Glomerular visceral epithelial cell (primary cell): ENCODE data around the gene SNX5.

Experiments used
- DNase-seq: peaks from one replicate; pipeline ENCODE4 v3.0.0-alpha.2; 2016; ENCODE audit errors: extremely low spot score

Gene SNX5

DNA sequence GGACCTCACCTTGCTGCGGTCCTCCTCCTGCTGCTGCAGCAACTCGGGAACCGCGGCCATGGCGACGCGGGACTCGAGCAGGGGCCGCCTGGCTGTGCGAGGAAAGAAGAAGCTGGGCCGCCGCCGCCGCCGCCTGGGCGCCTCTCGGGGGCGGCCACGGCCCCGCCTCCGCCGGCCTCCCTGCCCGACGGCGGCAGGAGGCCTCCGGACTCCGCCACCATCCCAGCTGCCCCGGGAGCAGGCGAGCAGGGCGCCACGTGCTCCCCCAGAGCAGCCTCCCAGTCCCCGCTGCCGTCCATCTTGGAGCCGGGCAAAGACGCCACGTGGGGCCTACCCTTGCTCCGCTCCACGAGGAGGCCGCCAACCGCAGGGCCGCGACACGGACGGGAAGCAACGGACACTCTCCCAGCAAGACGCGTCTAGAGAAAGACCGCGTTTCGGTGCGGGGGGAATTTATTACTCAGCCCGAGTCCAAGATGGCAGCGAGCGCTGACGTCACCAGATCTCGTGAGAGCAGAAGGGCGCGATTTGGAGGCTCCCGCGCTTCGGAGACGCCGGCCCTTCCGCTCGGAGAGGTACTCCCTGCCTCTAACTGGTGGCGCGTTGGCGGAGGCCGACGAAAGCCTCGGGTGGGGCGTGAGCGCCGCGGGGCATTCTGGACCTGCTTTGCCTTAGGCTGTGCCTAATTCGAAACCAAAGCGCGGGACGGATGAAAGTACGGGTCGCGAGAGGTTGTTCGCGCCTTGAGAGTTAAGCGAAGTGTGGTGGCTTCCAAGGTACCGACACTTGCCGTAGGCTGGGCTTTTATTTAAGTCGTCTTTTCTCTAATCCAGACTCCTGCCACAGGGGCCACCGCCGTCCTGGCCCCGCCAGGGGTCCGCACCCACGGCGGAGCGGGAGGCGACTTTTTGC, at the start of gene SNX5, which contains the start of gene MGME1:
SNX5 (minus strand) TSS at position 429 of the 912 bp plus-strand sequence; CDS start at position 60, 369 bp downstream.
MGME1 (plus strand) TSS at position 653 of the 912 bp plus-strand sequence. CDS start 842 bp downstream, outside the sequence.
- peak; percentile 100 for DNase-seq

DNA sequence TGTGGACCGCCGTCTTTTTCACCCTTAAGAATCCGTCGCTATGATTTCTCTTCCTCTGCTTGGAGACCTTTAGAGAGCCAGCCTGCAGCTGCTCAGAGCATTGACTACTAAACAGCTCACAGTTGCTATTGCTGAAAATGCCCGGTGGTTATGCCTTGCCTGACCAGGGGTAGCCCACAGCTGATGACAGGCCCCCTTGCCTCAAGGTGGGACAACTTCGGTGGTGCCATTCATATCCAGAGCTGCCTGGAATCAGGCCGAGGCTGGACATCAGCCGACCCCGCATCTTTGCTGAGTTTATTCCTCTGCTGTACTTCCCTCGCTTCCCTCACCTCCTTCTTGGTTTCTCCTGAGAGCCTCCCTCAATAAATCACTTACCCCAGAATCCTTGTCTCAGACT, 49.5 kb upstream of the SNX5 start:
- no peak for DNase-seq

DNA sequence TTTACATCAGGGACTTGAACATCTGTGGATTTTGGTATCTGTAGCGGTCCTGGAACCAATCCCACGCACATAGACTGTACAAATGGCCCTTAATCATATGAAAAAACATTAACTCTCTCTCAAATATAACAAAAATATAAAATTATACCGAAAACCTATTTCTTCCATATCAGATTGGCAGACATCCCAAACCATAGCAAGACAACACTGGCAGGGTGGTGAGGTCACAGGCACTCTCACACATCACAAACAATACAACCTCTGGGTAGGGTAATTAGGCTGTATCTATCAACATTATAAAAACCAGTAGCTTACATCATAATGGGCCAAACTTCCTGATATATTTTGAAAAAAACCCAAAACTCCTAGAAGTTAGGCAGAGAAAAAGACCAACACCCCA, 48.2 kb upstream of the SNX5 start:
- DNase-seq = no peak

DNA sequence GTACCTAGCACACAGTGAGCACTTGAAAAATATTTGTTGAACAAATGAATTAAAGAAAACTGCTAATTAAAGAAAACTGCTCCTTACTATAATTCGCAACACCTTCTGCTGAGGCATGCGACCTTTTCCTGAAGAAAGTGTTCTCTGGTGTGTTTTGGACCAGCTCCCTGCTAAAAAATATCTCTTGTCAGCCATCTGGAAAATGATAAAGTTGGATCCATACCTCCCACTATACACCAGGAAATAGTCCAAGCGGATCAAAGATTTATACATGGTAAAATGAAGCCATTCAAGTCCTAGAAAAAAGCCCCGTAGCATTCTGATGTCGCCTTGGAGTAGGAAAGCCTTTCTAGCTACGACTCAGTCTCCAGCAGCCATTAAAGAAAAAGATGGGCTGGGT, 45.8 kb upstream of the SNX5 start:
- no peak for DNase-seq

DNA sequence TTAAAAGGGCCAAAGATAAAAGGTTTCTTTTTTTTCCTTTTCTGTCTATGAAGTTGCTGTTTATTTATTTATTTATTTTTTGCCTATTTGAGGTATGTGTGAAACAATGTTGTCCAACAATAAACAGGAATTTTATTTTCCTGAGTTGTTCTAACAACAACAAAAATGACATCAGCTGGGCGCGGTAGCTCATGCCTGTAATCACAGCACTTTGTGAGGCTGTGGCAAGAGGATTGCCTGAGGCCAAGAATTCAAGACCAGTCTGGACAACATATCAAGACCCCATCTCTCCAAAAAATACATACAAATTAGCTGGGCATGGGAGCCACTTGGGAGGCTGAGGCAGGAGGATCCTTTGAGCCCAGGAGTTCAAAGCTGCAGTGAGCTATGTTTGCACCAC, 44.3 kb upstream of the SNX5 start:
- DNase-seq = no peak

DNA sequence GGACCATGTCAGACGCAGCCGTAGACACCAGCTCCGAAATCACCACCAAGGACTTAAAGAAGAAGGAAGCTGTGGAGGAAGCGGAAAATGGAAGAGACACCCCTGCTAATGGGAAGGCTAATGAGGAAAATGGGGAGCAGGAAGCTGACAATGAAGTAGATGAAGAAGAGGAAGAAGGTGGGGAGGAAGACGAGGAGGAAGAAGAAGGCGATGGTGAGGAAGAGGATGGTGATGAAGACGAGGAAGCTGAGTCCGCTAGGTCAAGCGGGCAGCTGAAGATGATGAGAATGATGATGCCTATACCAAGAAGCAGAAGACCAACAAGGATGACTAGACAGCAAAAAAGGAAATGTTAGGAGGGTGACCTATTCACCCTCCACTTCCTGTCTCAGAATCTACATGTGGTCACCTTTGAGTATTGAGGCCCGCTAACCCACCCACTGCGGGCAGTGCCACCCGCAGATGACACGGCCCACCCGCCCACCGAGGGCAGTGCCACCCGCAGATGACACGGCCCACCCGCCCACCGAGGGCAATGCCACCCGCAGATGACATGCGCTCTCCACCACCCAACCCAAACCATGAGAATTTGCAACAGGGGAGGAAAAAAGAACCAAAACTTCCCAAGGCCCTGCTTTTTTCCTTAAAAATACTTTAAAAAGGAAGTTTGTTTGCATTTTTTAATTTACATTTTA, 43.5 kb upstream of the SNX5 start:
- DNase-seq = no peak

DNA sequence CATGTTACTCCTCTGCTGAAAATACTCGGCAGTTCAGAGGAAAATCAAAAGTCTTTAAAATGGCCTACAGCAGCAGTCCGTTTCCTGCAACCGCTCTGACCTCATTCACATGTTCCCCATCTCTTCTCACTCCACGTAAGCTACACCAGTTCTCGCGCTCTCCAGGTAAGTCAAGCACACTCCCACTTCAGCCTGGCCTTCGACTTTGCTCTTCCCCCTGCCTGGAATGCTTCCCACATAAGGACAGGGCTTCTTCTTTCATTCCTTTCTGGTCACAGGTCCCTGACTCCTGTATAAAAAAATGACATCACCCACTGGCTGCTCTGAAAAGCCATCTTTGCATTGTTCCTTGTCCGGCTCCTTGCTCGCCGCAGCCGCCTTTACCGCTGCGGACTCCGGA, 42.9 kb upstream of the SNX5 start:
- no peak for DNase-seq

DNA sequence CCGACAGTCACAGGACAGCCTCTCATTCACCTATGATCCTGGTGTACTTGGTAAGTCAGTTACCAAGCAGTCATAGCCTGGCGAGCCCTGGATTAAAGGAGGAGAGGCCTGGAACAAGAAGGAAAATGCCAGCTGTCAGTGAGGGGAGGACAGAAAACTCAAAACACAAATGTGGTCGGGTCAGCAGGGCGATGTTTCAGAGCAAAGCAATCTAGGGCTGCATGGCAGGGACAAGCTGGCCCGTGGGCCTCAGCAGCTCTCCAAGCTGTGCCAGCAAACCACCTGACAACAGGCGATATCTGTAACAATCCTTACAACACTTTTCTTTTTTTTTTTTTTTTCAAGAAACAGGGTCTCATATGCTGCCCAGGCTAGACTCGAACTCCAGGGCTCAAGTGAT, 40.5 kb upstream of the SNX5 start:
- DNase-seq = no peak

DNA sequence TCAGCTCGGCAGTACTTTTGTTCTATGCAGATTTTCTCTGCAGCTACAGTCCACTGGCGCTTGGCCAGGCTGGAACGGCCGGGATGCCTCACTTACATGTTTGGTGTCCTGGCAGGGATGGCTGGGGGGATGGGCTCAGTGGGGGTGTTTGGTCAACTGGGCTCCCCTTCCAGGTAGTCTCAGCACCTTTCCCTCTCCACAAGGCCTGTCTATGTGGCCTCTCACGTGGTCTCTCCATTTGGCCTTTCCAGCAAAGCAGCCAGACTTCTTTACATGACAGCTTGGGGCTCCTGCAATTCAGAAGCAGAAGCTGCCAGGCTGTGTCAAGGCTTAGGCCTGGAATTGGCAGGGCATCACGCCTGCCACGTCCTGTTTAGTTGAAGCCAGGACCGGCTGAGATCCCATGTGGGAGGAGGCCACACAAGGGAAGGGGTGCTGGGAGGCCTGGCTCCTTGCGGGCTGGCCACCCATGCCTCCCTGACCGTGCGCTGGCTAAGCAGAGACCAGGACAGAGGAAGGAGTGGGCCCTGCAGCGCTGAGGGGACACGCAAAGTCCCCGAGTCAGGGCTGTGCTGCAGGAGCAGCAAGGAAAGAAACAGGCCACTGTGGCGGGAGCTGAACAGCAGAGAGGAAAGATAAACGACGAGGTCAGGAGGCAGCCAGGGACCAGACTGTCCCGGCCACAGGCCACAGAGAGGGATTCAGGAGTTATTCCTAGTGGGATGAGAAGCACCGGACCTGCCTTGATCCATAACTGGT, 39.1 kb upstream of the SNX5 start:
- DNase-seq = no peak

DNA sequence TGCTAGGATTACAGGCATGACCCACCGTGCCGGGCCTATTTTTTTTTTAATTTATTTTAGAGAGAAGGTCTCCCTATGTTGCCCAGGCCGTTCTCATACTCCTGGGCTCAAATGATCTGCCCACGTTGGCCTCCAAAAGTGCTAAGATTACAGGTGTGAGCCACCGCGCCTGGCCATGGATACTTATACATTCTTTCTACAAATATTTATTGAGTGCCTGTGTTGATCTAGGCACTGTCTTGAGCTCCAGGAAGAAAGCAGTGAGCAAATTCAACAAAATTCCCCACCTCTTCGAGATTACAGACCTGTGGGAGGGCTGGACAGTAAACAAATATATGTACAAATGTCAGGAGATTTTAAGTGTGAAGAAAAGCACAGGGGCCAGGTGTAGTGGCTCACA, 38.1 kb upstream of the SNX5 start:
- DNase-seq = no peak

DNA sequence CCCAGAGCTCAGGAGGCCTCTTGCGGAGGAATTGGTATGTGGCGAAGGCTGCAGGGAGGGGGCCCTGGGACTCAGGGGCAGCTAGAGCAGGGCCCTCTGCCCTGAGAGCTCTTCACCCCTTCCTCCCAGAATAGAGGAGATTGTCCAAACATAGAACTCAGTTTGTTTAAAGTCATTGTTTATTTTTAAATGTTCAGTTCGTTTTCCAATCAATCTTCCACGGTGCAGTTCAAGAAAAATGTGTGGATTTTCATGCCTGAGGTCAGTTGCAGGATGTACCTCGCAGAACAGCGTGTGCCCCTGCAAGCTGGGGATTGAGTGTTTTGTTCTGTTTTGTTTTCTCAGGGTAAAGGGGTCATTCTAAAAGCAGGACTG, 37.4 kb upstream of the SNX5 start:
- no peak for DNase-seq

DNA sequence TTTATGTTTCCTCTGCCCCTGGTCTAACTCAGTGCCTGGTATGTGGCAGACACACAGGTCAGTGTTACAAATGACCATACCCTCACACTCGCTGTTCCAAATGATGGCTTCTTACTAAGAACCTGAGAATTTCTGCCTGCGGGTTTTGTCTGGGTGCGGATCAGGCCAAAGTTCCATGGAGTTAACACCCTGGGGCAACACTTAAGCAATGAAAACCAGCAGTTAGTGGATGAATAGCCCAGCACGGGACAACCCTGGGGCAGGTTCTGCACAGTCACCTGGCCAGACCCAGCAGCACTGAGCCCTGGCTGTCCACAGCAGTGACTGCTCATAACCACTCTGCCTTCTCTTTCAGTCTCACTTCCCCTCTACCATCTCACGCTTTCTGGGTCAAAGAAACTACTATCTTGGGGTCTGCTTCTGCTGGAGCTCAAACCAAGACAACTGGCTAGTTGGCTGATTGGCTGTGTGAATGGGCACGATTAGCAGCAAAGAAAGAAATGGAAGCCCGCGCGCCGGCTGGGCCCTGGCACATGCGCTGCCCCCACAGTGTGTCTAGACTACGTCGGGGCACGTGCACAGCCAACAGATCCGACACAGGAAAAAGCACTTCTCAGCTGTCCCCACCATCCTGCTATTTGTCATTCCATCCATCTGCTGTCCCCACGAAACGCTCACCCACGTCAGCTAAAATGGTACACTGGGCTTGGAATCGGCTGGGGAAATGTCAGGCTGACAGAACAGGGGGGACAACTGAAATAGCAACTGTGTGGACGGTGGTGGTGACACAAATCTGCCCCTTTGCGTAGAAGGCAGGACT, 36.8 kb upstream of the SNX5 start:
- DNase-seq = no peak

DNA sequence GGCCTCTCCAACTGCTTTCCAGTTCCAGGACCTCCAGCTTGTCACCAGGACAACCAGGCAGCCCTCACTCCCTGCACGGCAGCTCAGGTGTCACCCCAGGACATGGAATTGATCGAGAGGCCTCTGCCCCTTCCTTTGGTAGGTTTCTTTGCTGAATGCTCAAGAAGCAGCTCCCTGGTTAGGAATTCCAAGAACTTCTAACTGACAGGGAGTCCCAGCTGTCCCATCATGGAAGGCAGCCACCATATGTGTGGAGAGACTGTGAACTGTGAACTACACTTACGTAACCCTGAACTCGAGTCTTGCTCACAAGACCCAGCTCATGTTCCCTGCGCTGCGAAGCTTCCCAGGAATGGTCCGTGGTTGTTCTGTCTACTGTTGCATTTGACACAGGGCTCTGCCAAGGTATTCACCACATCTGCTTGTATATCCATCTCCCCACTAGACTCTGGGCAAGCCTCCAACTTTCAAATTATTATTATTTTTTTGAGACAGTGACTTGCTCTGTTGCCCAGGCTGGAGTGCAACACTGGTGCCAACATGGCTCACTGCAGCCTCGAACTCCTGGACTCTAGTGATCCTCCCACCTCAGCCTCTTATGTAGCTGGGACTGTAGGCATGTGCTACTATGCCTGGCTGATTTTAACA, 35.9 kb upstream of the SNX5 start:
- DNase-seq = no peak

DNA sequence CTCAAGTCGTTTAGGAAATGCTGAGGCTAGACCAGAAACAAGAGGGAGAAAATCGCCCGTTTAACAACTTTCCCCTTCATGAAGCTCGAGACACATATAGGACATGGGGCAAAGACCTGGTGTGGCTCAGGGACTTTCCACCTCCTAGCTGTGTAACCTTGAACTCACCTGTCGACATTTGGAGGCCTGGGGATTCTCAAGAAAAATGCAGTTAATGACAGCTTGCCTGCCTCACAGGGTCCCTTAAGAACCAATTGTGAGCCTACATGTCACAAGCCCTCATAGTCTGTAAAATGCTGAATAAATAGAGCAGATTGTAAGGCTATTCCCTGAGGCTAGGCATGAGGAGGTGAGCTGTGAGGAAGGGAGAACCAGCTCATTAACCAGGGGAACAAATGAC, 35.3 kb upstream of the SNX5 start:
- DNase-seq = no peak

DNA sequence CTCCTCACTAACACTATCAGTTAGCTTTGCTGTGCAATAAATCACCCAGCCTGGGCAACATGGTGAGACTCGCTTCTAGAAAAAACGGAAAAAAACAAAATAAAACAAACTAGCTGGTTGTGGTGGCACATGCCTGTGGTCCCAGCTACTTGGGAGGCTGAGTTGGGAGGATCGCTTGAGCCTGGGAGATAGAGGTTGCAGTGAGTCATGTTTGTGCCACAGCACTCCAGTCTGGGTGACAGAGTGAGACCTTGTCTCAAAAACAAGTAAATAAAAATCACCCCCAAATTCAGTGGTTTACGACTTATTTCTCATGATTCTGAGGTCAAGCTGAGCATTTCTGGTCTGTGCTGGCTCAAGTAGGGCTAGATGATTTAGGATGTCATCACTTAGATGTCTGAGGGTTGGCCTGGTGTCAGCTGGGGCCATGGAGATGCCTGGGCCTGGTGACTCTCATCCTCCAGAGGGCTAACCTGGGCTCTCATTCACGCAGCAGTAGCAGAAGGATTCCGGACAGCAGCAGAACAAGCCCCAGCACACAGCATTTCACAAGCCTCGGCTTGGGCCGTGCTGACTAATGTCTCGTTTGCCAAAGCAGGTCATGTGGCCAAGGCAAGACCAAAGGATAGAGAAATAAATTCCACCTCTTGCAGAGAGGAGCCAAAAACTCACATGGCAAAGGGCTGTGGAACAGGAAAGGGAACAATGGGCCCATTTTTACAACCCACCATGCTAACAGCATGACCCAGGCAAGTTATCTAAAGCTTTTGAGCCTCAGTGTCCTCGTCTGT, 32.7 kb upstream of the SNX5 start:
- peak; percentile 40 for DNase-seq

DNA sequence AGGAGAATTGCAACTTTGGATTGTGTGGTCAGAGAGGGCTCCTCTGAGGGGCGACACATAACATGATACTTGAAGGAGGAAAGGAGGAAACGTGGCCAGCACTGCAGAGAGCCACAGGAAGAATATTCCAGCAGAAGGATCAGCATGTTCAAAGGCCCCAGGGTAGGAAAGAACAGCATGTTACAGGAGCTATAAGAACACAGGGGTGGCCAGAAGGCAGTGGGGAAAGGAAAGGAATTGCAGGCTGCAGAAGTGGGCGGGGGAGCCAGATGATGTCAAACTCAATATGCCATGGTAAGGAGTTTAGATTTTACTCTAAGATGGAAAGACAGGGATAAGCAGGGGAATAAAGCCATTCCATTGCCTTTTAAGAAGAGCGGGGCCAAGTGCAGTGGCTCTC, 31.0 kb upstream of the SNX5 start:
- no peak for DNase-seq

DNA sequence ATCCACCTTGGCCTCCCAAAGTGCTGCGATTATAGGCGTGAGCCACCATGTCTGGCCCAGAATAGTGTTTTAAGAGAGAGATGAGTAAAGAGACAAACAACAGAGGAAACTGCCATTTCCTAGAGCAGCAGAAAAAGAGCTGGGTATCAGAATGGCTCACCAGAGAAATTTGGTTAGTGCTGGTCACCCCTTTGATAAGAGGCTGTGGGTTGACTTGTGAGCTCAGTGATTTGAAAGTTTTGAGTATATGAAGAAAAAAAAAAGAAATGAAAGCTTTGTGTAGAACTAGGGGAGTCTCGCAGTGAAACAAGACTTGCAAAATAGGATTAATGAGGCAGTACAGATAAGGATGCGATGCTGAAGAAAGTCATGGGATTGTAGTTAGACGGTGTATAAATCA, 29.9 kb upstream of the SNX5 start:
- DNase-seq = no peak

DNA sequence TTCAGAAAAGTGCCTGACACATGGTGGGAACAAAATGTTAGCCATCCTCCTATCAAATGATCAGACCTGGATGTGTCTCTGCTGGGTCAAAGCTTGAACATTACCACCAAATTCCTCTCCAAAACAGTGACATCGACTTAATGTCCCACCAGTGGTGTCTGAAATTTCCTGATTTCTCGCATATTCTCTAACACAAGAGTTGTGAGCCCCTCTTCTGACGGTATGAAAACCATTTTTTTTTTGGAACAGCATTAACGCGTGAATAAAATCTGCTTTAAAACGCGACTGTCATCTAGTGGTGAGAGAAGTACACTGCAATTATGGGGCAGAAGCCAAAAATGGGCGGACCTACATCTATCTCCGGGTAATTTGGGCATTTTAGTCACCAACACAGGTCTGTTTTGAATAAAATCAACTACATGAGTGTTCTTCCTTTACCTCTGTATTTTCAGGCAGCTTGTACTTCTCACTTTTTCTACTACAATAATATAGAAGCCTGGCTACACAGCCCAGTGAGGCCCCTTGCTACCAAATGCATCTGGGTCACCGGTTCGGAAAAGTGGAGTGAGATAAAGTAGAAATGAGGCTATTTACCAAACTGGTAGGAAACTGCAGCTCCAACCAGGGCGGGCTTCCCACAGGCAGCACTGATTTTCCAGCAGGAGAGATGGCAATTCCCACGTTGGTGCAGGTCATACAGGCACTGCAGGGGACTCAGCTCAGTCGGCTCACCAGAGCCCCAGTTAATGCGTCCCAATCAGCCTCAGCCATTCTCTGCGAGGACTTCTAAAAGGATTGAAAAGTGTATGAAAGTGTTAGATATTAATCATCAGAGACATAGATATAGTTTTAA, 27.6 kb upstream of the SNX5 start:
- DNase-seq = peak; percentile 66

DNA sequence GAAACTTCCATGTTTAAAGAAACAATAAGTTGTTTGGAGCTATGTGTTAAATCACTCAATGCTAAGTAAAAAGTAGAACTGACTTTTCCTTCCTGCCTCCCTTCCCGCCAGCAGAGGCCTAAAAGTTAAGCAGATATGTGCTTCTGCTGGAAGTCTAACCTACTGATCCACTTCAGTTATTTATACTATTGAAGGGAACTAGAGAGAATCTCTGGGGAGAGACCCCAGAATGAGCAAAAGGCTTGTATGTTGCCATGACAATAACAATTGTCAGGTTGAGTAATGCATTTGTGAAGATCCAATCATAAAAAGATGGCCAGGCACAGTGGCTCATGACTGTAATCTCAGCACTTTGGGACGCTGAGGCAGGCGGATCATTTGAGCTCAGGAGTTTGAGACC, 25.0 kb upstream of the SNX5 start:
- DNase-seq = no peak
